Stimulated activated CD4-positive, alpha-beta T cell treated with anti-CD3 and anti-CD28 coated beads, Interleukin-2, amount 100 ng/mL, for 24 hours (primary cell): ENCODE results near the gene GPRIN1.
A peak's percentile ranks its signal among the peaks of the same experiment; 100 is the strongest.
"Not testable (repeated sequence)": the region's sequence is repeated elsewhere in the genome, so short reads cannot be mapped to it uniquely, and the experiment has no call there.

Experiments used
- DNase-seq, 2 donors: peaks; one replicate each; pipeline ENCODE4 v3.0.0-alpha.2; 2020

The GPRIN1 gene

GRCh38 chr5:176621661-176622079 is 11.7 kb upstream of the GPRIN1 start:
- DNase-seq, result no peak

GRCh38 chr5:176620333-176620981 is 10.5 kb upstream of the GPRIN1 start:
- DNase-seq, result peak in 1 of 2 donors; percentile 13

GRCh38 chr5:176619569-176620332 is 9.8 kb upstream of the GPRIN1 start:
- DNase-seq, result no peak

- DNase-seq, result peak; percentile 80 to 87
Measured at GRCh38 chr5:176619203-176619568, 9.2 kb upstream of the GPRIN1 start.

- no peak for DNase-seq
Measured at GRCh38 chr5:176618783-176619182, 8.8 kb upstream of the GPRIN1 start.

GRCh38 chr5:176616511-176616910 is 6.6 kb upstream of the GPRIN1 start:
- DNase-seq, result no peak

GRCh38 chr5:176614805-176615478 is 5.0 kb upstream of the GPRIN1 start:
- DNase-seq, result no peak

GRCh38 chr5:176612855-176613254 is 2.9 kb upstream of the GPRIN1 start:
- DNase-seq, result no peak

- no peak for DNase-seq
Measured at GRCh38 chr5:176612008-176612407, 2.1 kb upstream of the GPRIN1 start.

GRCh38 chr5:176611435-176611834 is 1.5 kb upstream of the GPRIN1 start:
- DNase-seq, result peak; percentile 54 to 67

- DNase-seq, result no peak
Measured at GRCh38 chr5:176610435-176610773, 448 bp upstream of the GPRIN1 start.

GRCh38 chr5:176608937-176609723 is 826 bp downstream of the GPRIN1 start:
- peak in 1 of 2 donors; percentile 45 for DNase-seq

- no peak for DNase-seq
Measured at GRCh38 chr5:176608142-176608705, 1.7 kb downstream of the GPRIN1 start.

- DNase-seq, result no peak
Measured at GRCh38 chr5:176606875-176607274, 3.1 kb downstream of the GPRIN1 start.

GRCh38 chr5:176606032-176606431 is 3.9 kb downstream of the GPRIN1 start:
- DNase-seq, result no peak

GRCh38 chr5:176603091-176603490 is 6.9 kb downstream of the GPRIN1 start:
- DNase-seq, result no peak

- no peak for DNase-seq
Measured at GRCh38 chr5:176601901-176602482, 8.0 kb downstream of the GPRIN1 start.

GRCh38 chr5:176599749-176600430 is 10.1 kb downstream of the GPRIN1 start:
- DNase-seq, result not testable (repeated sequence)

GRCh38 chr5:176597417-176598389 is 12.3 kb downstream of the GPRIN1 start:
- peak in 1 of 2 donors; percentile 17 for DNase-seq

- DNase-seq, result peak; percentile 63 to 74
Measured at GRCh38 chr5:176596689-176597416, 13.1 kb downstream of the GPRIN1 start.
